Adrenal gland (tissue), 12 donors: ENCODE measurements around the gene FJX1. TPM values are rescaled to one million over a fixed set of nuclear protein-coding genes. Genes with fewer than 3 reads are reported as not detected.

Experiments
- DNase-seq, 7 donors: peaks; one replicate each; pipeline ENCODE4 v3.0.0-alpha.2; 2019 to 2020
- H3K27ac ChIP-seq, 5 donors: fragments of 200-600 bp; sonication (generic) in 4 of 5; 1 replicate in 3 of 5; 2 replicates in 2 of 5; pipeline versions ENCODE4 v1.5.1 to v1.8.0; 2016 to 2020; ENCODE audit warnings: mild to moderate bottlenecking in 1 of 5
- H3K27me3 ChIP-seq: fragments of 200-600 bp; 2 replicates; pipeline ENCODE4 v1.8.0; 2021
- H3K36me3 ChIP-seq, 2 donors: fragments of 200-600 bp; replicated peaks in 1 of 2; 1 replicate in 1 of 2; 2 replicates in 1 of 2; pipeline versions ENCODE4 v1.5.1 to v1.8.0; 2018 to 2022
- H3K4me1 ChIP-seq, 2 donors: fragments of 200-600 bp; replicated peaks in 1 of 2; 1 replicate in 1 of 2; 2 replicates in 1 of 2; pipeline versions ENCODE4 v1.5.1 to v1.8.0; 2018 to 2021
- H3K4me3 ChIP-seq, 4 donors: fragments of 200-600 bp; sonication (generic) in 3 of 4; one replicate each; pipeline ENCODE4 v1.5.1; 2016 to 2018
- H3K9me3 ChIP-seq, 3 donors: fragments of 200-600 bp; sonication (generic) in 1 of 3; replicated peaks in 1 of 3; 1 replicate in 2 of 3; 2 replicates in 1 of 3; pipeline versions ENCODE4 v1.5.1 to v1.8.0; 2016 to 2021
- POLR2A ChIP-seq, 2 donors: fragments of 450-650 bp; IDR thresholded peaks; one replicate each; pipeline ENCODE4 v1.6.1; 2017; ENCODE audit warnings: antibody characterized with exemption in 2 of 2, mild to moderate bottlenecking in 2 of 2, moderate library complexity in 1 of 2
- WGBS, 4 donors: extraction: QIAGEN DNeasy Blood & Tissue Kit in 2 of 4; methylation state at CpG; one replicate each; pipeline versions ENCODE4 v1.1.5 to v1.1.7; 2013 to 2017; 5-methylcytosine and 5-hydroxymethylcytosine counted together
- intact Hi-C, 2 donors: fragments of 100-400 bp; cut with DNase I; formaldehyde crosslinking; loops; one replicate each; pipeline versions ENCODE4 v1.14.1 to v1.15.0; 2022 to 2023
- polyA plus RNA-seq, 3 donors: library from polyadenylated mRNA; stranded (reverse); fragments of 200-250 nt in 2 of 3; fragments of 350-450 nt in 1 of 3; fragmentation: Illumina TruSeq in 1 of 3; extraction: RNeasy Lipid Tissue Mini Kit (QIAGEN cat#74804) in 1 of 3; gene quantifications; one replicate each; pipeline ENCODE4 v1.2.3, GENCODE V29; 2013 to 2014
- total RNA-seq, 9 donors: library from RNA; depleted of rRNA in 4 of 9; stranded (reverse); fragments of >200 nt in 4 of 9; fragments of 120-200 nt in 1 of 9; fragmentation: NEBNext Ultra II Directional in 1 of 9; extraction: Animal tissue kit (Norgen Biotek cat#: 25700) in 1 of 9; gene quantifications; one replicate each; pipeline versions ENCODE4 v1.1.0 to v1.2.4, GENCODE V29; 2013 to 2023
- TF ChIP-seq, protein P1 (sequence below), 6 experiments: fragments of 450-650 bp in 4 of 6; fragments of 200-600 bp in 2 of 6; sonication (generic) in 1 of 6; IDR thresholded peaks; 1 replicate in 5 of 6; 2 replicates in 1 of 6; pipeline versions ENCODE4 v1.5.1 to v1.8.0; 2016 to 2021; ENCODE audit warnings: antibody characterized with exemption in 6 of 6, mild to moderate bottlenecking in 2 of 6, moderate library complexity in 1 of 6
- donor health status: healthy with polysubstance abuse.
- donor health status: Bipolar disorder and iron deficiency.
- donor health status: DM: yes; HTN: yes; CAD: no.
- donor health status: DM: no; HTN: no; CAD: no.
- donor health status: DM: no; HTN: no; CAD: no.
- donor health status: DM: yes; HTN: yes; CAD: no.

FJX1 gene
- total and polyA plus RNA-seq, 12 donors, result 1.1 to 37.1 (median 9.1) TPM

DNA sequence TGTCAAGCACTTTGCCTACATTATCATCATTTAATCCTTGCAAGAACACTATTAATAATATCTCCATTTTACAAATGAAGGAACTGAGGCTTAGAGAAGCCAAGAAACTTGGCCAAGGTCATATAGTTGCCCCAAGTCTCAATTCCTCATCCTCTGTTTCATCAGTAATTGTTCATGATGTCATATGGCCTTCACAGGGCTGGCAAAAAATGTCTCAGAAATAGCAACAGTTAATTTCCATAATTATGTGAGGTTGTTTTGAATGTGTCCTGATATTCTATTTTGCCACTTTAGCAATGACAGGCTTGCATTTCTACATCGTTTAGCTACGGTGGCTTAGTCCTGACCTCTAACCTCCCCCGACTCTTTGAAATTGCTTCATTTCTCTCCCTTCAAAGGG lies 23.7 kb downstream of the FJX1 start:
- 70 to 87% (median 77%) methylated on average over 3 of the region's 3 CpGs for WGBS, 4 donors
- no peak overlapping the region for H3K27ac ChIP-seq
- intact Hi-C loops, result no loop called here
- H3K9me3 ChIP-seq, result no peaks in the 10 kb centered on the region
- no peaks in the 10 kb centered on the region for H3K27me3 ChIP-seq
- no peaks in the 10 kb centered on the region for H3K4me1 ChIP-seq
- TF ChIP-seq, protein P1, sequence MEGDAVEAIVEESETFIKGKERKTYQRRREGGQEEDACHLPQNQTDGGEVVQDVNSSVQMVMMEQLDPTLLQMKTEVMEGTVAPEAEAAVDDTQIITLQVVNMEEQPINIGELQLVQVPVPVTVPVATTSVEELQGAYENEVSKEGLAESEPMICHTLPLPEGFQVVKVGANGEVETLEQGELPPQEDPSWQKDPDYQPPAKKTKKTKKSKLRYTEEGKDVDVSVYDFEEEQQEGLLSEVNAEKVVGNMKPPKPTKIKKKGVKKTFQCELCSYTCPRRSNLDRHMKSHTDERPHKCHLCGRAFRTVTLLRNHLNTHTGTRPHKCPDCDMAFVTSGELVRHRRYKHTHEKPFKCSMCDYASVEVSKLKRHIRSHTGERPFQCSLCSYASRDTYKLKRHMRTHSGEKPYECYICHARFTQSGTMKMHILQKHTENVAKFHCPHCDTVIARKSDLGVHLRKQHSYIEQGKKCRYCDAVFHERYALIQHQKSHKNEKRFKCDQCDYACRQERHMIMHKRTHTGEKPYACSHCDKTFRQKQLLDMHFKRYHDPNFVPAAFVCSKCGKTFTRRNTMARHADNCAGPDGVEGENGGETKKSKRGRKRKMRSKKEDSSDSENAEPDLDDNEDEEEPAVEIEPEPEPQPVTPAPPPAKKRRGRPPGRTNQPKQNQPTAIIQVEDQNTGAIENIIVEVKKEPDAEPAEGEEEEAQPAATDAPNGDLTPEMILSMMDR (IDR thresholded peaks at IDR 0.05), result no peak
- TF ChIP-seq POLR2A (IDR thresholded peaks at IDR 0.05), result no peak
- H3K4me3 ChIP-seq, result no peak overlapping the region
- DNase-seq, result no peak
- H3K36me3 ChIP-seq, result no peaks in the 10 kb centered on the region

GRCh38 chr11:35647421-35648093 lies 29.3 kb downstream of the FJX1 start:
- H3K27ac ChIP-seq, result no peak overlapping the region
- intact Hi-C loops, result no loop called here
- WGBS, 4 donors, result 58 to 73% (median 71%) methylated on average over 8 of the region's 8 CpGs
- no peak for DNase-seq
- no peaks in the 10 kb centered on the region for H3K9me3 ChIP-seq
- H3K36me3 ChIP-seq, result no peaks in the 10 kb centered on the region
- H3K27me3 ChIP-seq, result no peaks in the 10 kb centered on the region
- TF ChIP-seq, protein P1 (IDR thresholded peaks at IDR 0.05), result no peak
- no peak for TF ChIP-seq POLR2A (IDR thresholded peaks at IDR 0.05)
- no peak overlapping the region for H3K4me3 ChIP-seq
- no peaks in the 10 kb centered on the region for H3K4me1 ChIP-seq

- 25 to 36% (median 29%) methylated on average over 1 of the region's 1 CpG for WGBS, 4 donors
- TF ChIP-seq, protein P1 (IDR thresholded peaks at IDR 0.05), result no peak
- TF ChIP-seq POLR2A (IDR thresholded peaks at IDR 0.05), result no peak
- Histone ChIP-seq H3K9me3 (no peaks in the 10 kb centered on the region), H3K4me3 (no peak overlapping the region), H3K4me1 (no peaks in the 10 kb centered on the region), H3K27me3 (no peaks in the 10 kb centered on the region), H3K27ac (no peak overlapping the region), H3K36me3 (no peaks in the 10 kb centered on the region)
- DNase-seq, result no peak
- intact Hi-C loops, result no loop called here
These were observed 31.7 kb downstream of the FJX1 start for GRCh38 chr11:35650006-35650405.

- DNase-seq, result no peak
- Histone ChIP-seq H3K27ac (no peak overlapping the region), H3K9me3 (no peaks in the 10 kb centered on the region), H3K4me3 (no peak overlapping the region), H3K4me1 (no peaks in the 10 kb centered on the region), H3K27me3 (no peaks in the 10 kb centered on the region), H3K36me3 (no peaks in the 10 kb centered on the region)
- TF ChIP-seq POLR2A (IDR thresholded peaks at IDR 0.05), result no peak
- TF ChIP-seq, protein P1 (IDR thresholded peaks at IDR 0.05), result no peak
- 71 to 84% (median 80%) methylated on average over 4 of the region's 4 CpGs for whole genome bisulfite sequencing, 4 donors
- intact Hi-C loops, result no loop called here
These were observed 32.2 kb downstream of the FJX1 start for GRCh38 chr11:35650467-35650866.
